ENCODE results near the gene LRGUK. TPM values are rescaled to one million over a fixed set of nuclear protein-coding genes. Genes with fewer than 3 reads are reported as not detected.

LRGUK gene
- total RNA-seq, 1 donor from 2014 or later = 0.06 TPM

- no peak for DNase-seq (ENCODE audit: low read depth)
- TF ChIP-seq, protein P1, sequence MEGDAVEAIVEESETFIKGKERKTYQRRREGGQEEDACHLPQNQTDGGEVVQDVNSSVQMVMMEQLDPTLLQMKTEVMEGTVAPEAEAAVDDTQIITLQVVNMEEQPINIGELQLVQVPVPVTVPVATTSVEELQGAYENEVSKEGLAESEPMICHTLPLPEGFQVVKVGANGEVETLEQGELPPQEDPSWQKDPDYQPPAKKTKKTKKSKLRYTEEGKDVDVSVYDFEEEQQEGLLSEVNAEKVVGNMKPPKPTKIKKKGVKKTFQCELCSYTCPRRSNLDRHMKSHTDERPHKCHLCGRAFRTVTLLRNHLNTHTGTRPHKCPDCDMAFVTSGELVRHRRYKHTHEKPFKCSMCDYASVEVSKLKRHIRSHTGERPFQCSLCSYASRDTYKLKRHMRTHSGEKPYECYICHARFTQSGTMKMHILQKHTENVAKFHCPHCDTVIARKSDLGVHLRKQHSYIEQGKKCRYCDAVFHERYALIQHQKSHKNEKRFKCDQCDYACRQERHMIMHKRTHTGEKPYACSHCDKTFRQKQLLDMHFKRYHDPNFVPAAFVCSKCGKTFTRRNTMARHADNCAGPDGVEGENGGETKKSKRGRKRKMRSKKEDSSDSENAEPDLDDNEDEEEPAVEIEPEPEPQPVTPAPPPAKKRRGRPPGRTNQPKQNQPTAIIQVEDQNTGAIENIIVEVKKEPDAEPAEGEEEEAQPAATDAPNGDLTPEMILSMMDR (conservative IDR thresholded peaks at IDR 0.05; ENCODE audit: low read depth, low read length) = no peak
- no peak overlapping the region for H3K4me3 ChIP-seq (ENCODE audit: low read depth, low read length)
Observed at GRCh38 chr7:134182078-134182477, 54.9 kb downstream of the LRGUK start.

DNA sequence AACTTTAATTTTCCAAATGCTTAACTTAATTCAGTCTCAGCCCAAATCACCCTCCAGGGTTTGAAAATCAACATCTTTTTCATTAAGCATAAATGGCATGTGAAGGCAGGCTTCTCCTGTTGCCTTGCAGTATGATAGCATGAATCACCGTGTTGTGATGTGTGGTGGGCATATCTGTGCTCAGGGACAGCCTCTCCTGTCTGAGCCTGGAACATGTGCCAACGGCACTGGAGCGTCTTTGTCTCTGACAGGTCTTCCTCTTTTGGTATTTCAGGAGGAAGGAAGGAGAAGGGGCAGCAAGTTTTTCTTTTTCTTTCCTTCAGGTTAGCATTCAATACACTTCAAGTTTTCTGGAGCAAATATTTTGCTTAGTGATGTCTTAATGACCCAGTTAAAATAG, 57.6 kb downstream of the LRGUK start:
- TF ChIP-seq, protein P1 (conservative IDR thresholded peaks at IDR 0.05; ENCODE audit: low read depth, low read length) = no peak
- DNase-seq (ENCODE audit: low read depth) = no peak
- H3K4me3 ChIP-seq (ENCODE audit: low read depth, low read length) = no peak overlapping the region

DNA sequence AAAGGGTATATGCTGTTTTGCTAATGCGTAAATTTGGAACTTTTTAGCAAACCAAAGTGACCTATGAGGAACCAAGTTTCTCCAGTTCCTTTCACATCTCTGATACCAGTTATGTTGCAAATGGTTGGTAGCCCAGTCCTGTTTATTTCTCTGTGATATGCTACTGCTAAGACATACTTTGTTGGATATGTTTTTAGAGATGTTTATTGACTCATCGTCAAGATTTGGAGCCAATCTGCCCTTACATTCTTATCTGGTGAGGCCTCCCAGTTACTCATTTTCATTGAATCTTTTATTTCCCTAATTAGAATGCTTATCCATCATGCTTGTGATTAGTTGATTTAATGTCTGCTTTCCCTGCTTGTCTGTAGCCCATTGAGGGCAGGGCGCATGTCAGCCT, 58.9 kb downstream of the LRGUK start:
- no peak for DNase-seq (ENCODE audit: low read depth)
- H3K4me3 ChIP-seq (ENCODE audit: low read depth, low read length) = no peak overlapping the region
- TF ChIP-seq, protein P1 (conservative IDR thresholded peaks at IDR 0.05; ENCODE audit: low read depth, low read length) = no peak

DNA sequence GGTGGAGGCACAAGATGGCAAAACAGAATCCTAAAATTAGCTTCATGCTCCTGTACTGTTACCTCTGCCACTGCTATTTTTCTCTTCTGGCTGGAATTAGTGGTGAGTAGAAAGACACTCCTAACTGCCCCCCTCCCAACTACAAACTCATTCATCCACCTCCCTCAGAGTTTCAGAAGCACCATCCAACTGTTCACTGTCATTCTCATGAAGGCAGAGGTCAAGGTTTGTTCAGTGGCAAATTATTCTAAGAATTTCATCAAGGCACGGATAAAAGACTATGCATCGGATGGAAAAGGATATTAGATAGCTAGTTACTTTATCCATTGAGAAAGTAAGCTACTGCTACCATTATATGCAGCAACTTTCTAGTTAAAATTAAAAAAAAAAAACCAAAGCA, 59.7 kb downstream of the LRGUK start:
- no peak for DNase-seq (ENCODE audit: low read depth)
- TF ChIP-seq, protein P1 (conservative IDR thresholded peaks at IDR 0.05; ENCODE audit: low read depth, low read length) = no peak

DNA sequence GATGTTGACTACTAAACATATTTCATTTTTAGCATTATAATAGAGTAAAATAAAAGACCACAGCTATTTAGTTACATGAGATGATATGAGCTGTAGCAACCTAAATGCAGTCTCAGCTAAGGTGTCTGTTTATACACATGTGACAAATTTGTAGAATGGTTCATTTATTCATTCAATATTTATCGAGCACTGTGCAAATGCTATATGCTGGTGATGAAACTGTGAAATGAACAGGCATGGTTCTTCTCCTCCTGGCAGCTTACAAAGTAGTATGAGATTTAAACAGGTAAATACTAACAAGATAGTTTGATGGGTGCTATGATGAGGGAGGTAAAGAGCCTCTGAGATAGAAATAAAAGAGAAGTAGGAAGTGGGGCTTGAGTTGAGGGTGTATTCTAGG, 60.8 kb downstream of the LRGUK start:
- H3K4me3 ChIP-seq (ENCODE audit: low read depth, low read length) = no peak overlapping the region
- TF ChIP-seq, protein P1 (conservative IDR thresholded peaks at IDR 0.05; ENCODE audit: low read depth, low read length) = no peak
- DNase-seq (ENCODE audit: low read depth) = no peak

More for the DNA sequence above, 59.7 kb downstream of the LRGUK start:
- no peak overlapping the region for H3K4me3 ChIP-seq (ENCODE audit: low read depth, low read length)

- H3K4me3 ChIP-seq (ENCODE audit: low read depth, low read length) = no peak overlapping the region
- DNase-seq (ENCODE audit: low read depth) = no peak
- TF ChIP-seq, protein P1 (conservative IDR thresholded peaks at IDR 0.05; ENCODE audit: low read depth, low read length) = no peak
Observed at GRCh38 chr7:134188311-134188710, 61.2 kb downstream of the LRGUK start.

GRCh38 chr7:134189559-134189958, 62.4 kb downstream of the LRGUK start:
- no peak overlapping the region for H3K4me3 ChIP-seq (ENCODE audit: low read depth, low read length)
- TF ChIP-seq, protein P1 (conservative IDR thresholded peaks at IDR 0.05; ENCODE audit: low read depth, low read length) = no peak
- no peak for DNase-seq (ENCODE audit: low read depth)
